ENCODE data around the gene LMAN2.

- TF ChIP-seq CTCF (IDR thresholded peaks at IDR 0.05): no peak
- TF ChIP-seq POLR2A (IDR thresholded peaks at IDR 0.05): no peak
These were observed 27.7 kb upstream of the LMAN2 start for GRCh38 chr5:177378884-177379883.

Measured in Peyer's patch (tissue), 4 donors.